PC-3 (cell line): ENCODE measurements around the gene KAT2A. TPM values are rescaled to one million over a fixed set of nuclear protein-coding genes. Genes with fewer than 3 reads are reported as not detected.

Experiments
- ATAC-seq: fragments of 200-7000 bp; cut with Tn5 transposase; 2 replicates; pipeline ENCODE4 v1.9.1; 2020; ENCODE audit warnings: mild to moderate bottlenecking, moderate library complexity
- BruUV-seq: library from RNA; stranded (reverse); fragments of 400-500 nt; replicated peaks from 2 replicates; lab custom pipeline; 2021; lab: Mats Ljungman, UMichigan
- CTCF ChIA-PET: fragments of 300-600 bp; sonication (Branson Sonifier 250); formaldehyde crosslinking; loops from one replicate; lab custom pipeline; 2022; ENCODE audit warnings: antibody characterized with exemption; lab: Charles Lee
- POLR2A ChIA-PET: fragments of 300-600 bp; sonication (Branson Sonifier 250); formaldehyde crosslinking; loops from one replicate; lab custom pipeline; 2022; ENCODE audit warnings: antibody characterized with exemption; ENCODE audit not compliant: unreplicated experiment; lab: Charles Lee
- DNase-seq: peaks from one replicate; pipeline ENCODE4 v3.0.0-alpha.2; 2015
- H2AFZ ChIP-seq: fragments of 300-600 bp; sonication (generic); 2 replicates; pipeline ENCODE4 v1.6.0; 2016; ENCODE audit warnings: antibody characterized with exemption, low read length
- H3F3A ChIP-seq: fragments of 300-600 bp; sonication (generic); one replicate; pipeline ENCODE4 v1.6.0; 2017; ENCODE audit warnings: antibody characterized with exemption, low read length, control low read depth, mild to moderate bottlenecking; ENCODE audit not compliant: unreplicated experiment
- H3K27ac ChIP-seq: fragments of 300-600 bp; sonication (generic); 2 replicates; pipeline ENCODE4 v1.5.1; 2016; ENCODE audit warnings: mild to moderate bottlenecking, low read length
- H3K27me3 ChIP-seq: fragments of 300-600 bp; sonication (generic); 2 replicates; pipeline ENCODE4 v1.6.1; 2016; ENCODE audit warnings: low read length, mixed read lengths
- H3K36me3 ChIP-seq: fragments of 300-600 bp; sonication (generic); 2 replicates; pipeline ENCODE4 v1.6.1; 2016; ENCODE audit warnings: low read depth, mixed run types, low read length, mixed read lengths
- H3K4me1 ChIP-seq: fragments of 300-600 bp; sonication (generic); 2 replicates; pipeline ENCODE4 v1.5.1; 2016; ENCODE audit warnings: low read length; ENCODE audit not compliant: insufficient read depth
- H3K4me2 ChIP-seq: fragments of 300-600 bp; sonication (generic); 2 replicates; pipeline ENCODE4 v1.6.0; 2016; ENCODE audit warnings: low read length
- H3K4me3 ChIP-seq: fragments of 300-600 bp; sonication (generic); 2 replicates; pipeline ENCODE4 v1.5.1; 2016; ENCODE audit warnings: mild to moderate bottlenecking, low read length, mixed read lengths
- H3K79me2 ChIP-seq: fragments of 300-600 bp; sonication (generic); 2 replicates; pipeline ENCODE4 v1.6.1; 2017; ENCODE audit warnings: low read length, mixed read lengths
- H3K9ac ChIP-seq: fragments of 300-600 bp; sonication (generic); 2 replicates; pipeline ENCODE4 v1.6.0; 2016; ENCODE audit warnings: mild to moderate bottlenecking, low read length
- H3K9me2 ChIP-seq: fragments of 300-600 bp; sonication (generic); replicated peaks from 2 replicates; pipeline ENCODE4 v1.6.1; 2016; ENCODE audit warnings: mixed run types, low read length, mixed read lengths
- H3K9me3 ChIP-seq: fragments of 300-600 bp; sonication (generic); 2 replicates; pipeline ENCODE4 v1.6.1; 2016; ENCODE audit warnings: low read length, mixed read lengths
- H4K20me1 ChIP-seq: fragments of 300-600 bp; sonication (generic); 2 replicates; pipeline ENCODE4 v1.6.1; 2016; ENCODE audit warnings: low read length, mixed read lengths
- EZH2 ChIP-seq: fragments of 300-600 bp; sonication (generic); IDR thresholded peaks from one replicate; pipeline ENCODE4 v1.6.1; 2017; ENCODE audit warnings: antibody characterized with exemption, mild to moderate bottlenecking, low read length; ENCODE audit not compliant: unreplicated experiment
- EZH2phosphoT487 ChIP-seq: fragments of 300-600 bp; sonication (generic); IDR thresholded peaks from 2 replicates; pipeline ENCODE4 v1.6.1; 2018; ENCODE audit warnings: mild to moderate bottlenecking, antibody characterized with exemption, low read length, borderline replicate concordance
- intact Hi-C: fragments of 100-400 bp; cut with micrococcal nuclease; formaldehyde crosslinking; loops from 2 replicates; pipeline ENCODE4 v1.9.0; 2023
- total RNA-seq: library from RNA; depleted of rRNA; stranded (reverse); fragments of >200 nt; gene quantifications from 2 replicates; pipeline ENCODE4 v1.2.3, GENCODE V29; 2014
- TF ChIP-seq, protein P1 (sequence below): fragments of 300-600 bp; sonication (generic); conservative IDR thresholded peaks from 2 replicates; pipeline ENCODE4 v1.5.1; 2017; ENCODE audit warnings: antibody characterized with exemption, low read depth, mild to moderate bottlenecking, low read length

KAT2A gene
- total RNA-seq, 1 experiment from 2014 or later, result not detected

DNA sequence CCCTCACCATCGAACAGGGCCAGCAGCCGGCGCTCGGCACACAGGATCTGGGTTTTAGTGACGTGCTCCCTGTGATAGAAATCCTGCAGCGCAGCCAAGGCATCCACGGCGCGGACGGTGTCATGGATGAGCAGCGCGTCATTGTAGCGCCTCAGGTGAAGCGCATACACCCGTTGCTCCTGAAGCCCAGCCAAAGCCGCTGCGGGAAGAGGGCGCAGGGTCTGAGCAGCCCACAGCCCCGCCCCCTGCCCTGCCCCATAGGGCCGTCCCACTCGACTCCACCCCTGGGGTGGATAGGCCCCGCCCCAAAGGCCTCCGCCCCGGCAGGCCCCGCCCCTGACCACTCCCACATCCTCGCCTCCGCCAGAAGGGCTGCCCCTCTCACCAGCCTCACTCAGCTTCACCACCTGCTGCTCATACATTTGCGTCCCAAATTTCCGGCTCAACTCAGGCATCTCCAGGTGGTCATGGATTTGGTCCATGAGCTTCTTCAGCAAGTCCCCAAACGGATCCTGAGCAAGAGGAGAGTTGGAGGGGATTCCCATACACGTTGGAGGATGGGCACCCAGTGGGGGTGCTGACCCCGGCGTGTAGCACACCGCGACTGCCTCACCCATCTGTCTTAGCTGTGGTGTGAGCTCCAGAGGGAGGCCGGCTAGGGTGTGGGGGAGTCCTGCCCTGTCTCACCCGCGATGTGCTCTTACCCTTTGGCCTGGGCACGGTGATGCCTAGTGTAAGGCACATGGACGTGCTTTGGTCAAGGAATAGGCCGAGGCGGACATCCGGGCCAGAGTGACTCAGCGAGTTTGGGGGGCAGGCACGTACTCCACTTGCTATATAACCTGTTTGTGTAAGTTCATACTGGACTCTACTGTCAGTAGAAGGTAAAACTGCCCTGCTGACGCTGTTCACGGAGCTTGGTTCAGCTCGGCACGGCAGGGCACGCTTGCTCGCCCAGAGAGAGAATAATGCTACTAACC, 13.3 kb downstream of the KAT2A start:
- Histone ChIP-seq H3K79me2 (no peaks in the 10 kb centered on the region), H3K4me3 (no peak overlapping the region), H3K9me3 (no peaks in the 10 kb centered on the region), H3K27me3 (no peaks in the 10 kb centered on the region), H3K4me1 (peaks cover 2% of the 10 kb centered on the region; the same call in 1 of the 2 replicates), H3K4me2 (no peak overlapping the region), H2AFZ (no peak overlapping the region), H3K9me2 (no peaks in the 10 kb centered on the region), H4K20me1 (no peaks in the 10 kb centered on the region), H3K36me3 (no peaks in the 10 kb centered on the region), H3K9ac (no peak overlapping the region), H3F3A (no peaks in the 10 kb centered on the region), H3K27ac (no peak overlapping the region)
- ChIA-PET CTCF (no interaction called here), POLR2A (no interaction called here)
- intact Hi-C loops, result no loop called here
- ATAC-seq, result no peak
- no TSS peak for BruUV-seq
- TF ChIP-seq, protein P1, sequence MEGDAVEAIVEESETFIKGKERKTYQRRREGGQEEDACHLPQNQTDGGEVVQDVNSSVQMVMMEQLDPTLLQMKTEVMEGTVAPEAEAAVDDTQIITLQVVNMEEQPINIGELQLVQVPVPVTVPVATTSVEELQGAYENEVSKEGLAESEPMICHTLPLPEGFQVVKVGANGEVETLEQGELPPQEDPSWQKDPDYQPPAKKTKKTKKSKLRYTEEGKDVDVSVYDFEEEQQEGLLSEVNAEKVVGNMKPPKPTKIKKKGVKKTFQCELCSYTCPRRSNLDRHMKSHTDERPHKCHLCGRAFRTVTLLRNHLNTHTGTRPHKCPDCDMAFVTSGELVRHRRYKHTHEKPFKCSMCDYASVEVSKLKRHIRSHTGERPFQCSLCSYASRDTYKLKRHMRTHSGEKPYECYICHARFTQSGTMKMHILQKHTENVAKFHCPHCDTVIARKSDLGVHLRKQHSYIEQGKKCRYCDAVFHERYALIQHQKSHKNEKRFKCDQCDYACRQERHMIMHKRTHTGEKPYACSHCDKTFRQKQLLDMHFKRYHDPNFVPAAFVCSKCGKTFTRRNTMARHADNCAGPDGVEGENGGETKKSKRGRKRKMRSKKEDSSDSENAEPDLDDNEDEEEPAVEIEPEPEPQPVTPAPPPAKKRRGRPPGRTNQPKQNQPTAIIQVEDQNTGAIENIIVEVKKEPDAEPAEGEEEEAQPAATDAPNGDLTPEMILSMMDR, result no peak
- no peak for TF ChIP-seq EZH2
- TF ChIP-seq EZH2phosphoT487, result no peak
- no peak for DNase-seq

DNA sequence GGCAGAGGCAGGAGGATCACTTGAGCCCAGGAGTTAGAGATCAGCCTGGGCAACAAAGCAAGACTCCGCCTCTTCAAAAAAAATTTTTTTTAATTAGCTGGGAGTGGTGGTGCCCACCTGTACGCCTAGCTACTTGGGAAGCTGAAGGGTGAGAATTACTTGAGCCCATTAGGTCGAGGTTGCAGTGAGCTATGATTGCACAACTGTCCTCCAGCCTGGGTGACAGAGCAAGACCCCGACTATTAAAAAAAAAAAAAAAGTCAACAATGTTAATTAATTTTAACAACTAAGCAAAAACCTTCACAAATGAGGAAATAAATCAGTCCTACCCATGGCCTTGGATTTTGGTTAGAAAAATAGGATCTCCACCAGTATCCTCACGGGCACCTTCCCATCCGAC, 14.0 kb downstream of the KAT2A start:
- Histone ChIP-seq H4K20me1 (no peaks in the 10 kb centered on the region), H3K27ac (no peak overlapping the region), H3K9ac (no peak overlapping the region), H3K79me2 (no peaks in the 10 kb centered on the region), H2AFZ (no peak overlapping the region), H3K4me1 (peaks cover 3% of the 10 kb centered on the region; the same call in 1 of the 2 replicates), H3K9me3 (no peaks in the 10 kb centered on the region), H3K36me3 (no peaks in the 10 kb centered on the region), H3F3A (no peaks in the 10 kb centered on the region), H3K4me2 (no peak overlapping the region), H3K27me3 (no peaks in the 10 kb centered on the region), H3K9me2 (no peaks in the 10 kb centered on the region), H3K4me3 (no peak overlapping the region)
- no peak for DNase-seq
- no peak for ATAC-seq
- POLR2A ChIA-PET, result no interaction called here
- intact Hi-C loops, result no loop called here
- TF ChIP-seq EZH2phosphoT487 (no peak), EZH2 (no peak)
- TF ChIP-seq, protein P1, result no peak
- CTCF ChIA-PET, result no interaction called here
- BruUV-seq, result no TSS peak

DNA sequence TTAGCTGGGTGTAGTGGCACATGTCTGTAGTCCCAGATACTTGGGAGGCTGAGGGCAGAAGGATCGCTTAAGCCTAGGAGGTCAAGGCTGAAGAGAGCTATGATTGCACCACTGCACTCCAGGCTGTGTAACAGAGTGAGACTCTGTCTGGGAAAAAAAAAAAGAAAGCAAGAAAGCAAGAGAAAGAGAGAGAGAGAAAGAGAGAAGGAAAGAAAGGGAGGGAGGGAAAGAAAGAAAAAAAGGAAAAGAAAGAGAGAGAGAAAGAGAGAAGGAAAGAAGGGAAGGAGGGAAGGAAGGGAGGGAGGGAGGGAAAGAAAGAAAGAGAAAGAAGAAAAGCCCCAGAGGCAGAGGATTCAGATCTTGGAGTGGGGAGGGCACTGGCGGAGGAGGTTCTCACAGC, 15.2 kb downstream of the KAT2A start:
- Histone ChIP-seq H3K27ac (no peak overlapping the region), H3K27me3 (no peaks in the 10 kb centered on the region), H3K4me2 (no peak overlapping the region), H2AFZ (no peak overlapping the region), H3K9me3 (no peaks in the 10 kb centered on the region), H3K79me2 (no peaks in the 10 kb centered on the region), H3K9me2 (no peaks in the 10 kb centered on the region), H3K4me3 (no peak overlapping the region), H3F3A (no peaks in the 10 kb centered on the region), H4K20me1 (no peaks in the 10 kb centered on the region), H3K36me3 (no peaks in the 10 kb centered on the region), H3K9ac (no peak overlapping the region), H3K4me1 (peaks cover 3% of the 10 kb centered on the region; the same call in 1 of the 2 replicates)
- ATAC-seq (no peak), DNase-seq (no peak)
- CTCF ChIA-PET, result no interaction called here
- no TSS peak for BruUV-seq
- POLR2A ChIA-PET, result no interaction called here
- intact Hi-C loops, result no loop called here
- TF ChIP-seq, protein P1, result no peak
- TF ChIP-seq EZH2phosphoT487 (no peak), EZH2 (no peak)
